GM18858 (cell line): ENCODE data around the gene SPATA32.

Experiments used
- ATAC-seq: cut with Tn5 transposase; IDR thresholded peaks from one replicate; pipeline ENCODE4 v1.9.1; 2021; ENCODE audit not compliant: unreplicated experiment

SPATA32 gene

DNA sequence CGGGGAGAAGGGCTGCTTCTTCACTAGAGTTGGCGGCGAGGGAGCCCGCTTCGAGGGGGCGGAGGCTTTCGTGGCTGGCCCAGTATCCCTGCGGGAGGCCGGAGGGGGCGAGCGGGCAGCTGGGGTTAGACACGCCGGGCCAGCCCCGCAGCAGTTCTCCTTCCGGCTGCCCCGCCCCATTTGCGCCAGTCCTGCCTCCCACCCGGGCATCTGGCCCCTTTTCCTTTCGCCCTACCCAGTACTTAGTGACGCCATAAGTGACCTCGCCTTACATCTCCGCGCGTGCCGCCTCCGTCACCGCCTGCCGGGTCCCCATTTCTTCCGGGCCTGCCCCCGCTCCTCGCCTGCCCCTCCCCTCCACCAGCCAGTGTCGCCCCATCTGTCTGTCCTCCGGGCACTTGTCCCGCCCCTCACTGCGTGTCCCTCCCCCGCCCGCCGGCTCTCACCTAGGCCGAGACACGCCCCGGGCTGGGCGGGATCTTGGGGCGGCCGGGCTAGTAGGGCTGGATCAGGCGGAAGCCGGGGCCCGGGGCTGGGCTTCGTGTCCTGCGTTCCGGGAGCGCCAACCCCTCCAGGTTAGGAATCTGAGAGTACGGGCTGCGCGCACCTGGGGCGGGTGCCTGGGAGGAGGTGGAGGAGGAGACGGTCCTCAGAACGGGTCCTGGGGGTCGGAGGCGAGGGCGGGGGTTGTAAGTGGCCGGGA is 14.3 kb downstream of the SPATA32 start:
- peak; percentile 42 for ATAC-seq

DNA sequence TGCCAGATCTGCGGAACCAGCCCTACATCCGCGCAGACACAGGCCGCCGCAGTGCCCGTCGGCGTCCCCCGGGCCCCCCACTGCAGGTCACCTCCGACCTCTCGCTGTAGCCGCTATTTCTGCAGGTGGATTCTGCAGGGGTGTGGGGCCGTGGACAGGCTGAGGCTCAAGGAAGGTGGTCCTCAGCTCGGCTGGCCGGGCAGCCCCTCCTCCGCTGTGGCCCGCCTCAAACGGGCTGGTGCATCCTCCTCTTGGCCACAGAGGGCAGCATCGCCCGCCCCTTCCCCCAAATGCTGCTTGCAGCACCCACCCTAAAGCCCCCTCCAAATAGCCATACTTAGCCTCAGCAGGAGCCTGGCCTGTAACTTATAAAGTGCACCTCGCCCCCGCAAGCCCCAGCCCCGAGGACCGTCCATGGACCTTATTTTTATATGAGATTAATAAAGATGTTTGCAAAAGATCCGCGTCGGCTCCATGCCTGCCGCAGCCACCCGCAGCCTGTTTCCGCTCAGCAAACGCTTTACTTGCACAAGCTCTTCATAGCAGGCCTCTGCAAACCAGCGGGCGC is 14.9 kb downstream of the SPATA32 start:
- ATAC-seq: no peak

DNA sequence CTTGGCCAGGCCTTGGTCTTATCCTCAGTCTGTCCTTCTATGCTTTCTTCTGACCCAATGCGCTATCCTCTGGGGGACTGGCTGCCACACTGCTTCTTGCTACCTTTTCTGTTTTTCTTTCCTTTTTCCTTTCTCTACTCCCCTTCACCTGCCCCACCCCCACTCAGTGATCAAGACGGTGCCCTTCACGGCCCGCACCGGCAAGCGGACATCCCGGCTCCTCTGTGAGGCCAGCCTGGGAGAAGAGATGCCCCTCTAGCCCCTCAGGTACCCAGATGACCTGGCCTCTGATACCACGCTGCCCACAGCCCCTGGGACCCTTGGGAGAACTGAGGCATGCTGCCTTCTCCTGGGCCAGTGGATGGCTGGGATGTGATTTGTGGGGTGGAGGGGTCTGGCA is 15.6 kb downstream of the SPATA32 start:
- no peak for ATAC-seq

DNA sequence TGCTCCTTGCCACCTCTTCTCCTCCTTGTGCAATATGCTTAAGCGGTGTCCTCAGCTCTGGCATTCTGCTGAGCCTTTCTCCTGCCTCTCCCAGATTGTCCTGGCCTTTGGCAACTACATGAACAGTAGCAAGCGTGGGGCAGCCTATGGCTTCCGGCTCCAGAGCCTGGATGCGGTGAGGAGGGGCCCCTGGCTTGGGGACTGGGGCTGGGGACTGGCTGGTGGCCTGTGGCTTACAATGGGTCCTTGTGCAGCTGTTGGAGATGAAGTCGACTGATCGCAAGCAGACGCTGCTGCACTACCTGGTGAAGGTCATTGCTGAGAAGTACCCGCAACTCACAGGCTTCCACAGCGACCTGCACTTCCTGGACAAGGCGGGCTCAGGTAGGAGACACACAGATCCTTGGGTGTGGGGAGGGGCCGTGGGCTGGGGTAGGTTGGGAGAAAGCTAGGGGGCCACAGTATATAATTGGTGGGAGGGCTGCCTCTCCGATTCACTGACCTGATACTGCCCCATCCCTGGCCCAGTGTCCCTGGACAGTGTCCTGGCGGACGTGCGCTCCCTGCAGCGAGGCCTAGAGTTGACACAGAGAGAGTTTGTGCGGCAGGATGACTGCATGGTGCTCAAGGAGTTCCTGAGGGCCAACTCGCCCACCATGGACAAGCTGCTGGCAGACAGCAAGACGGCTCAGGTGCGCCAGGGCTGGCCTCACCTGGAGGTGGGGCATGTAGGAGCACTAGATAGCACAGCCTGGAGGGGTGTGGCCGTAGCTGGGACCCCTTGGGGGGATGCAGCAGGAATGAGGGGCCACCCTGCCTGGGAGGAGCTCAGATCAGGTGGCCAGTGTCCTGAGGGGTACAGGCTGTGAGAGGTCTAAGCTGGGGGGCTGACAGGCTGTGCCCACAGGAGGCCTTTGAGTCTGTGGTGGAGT is 16.9 kb downstream of the SPATA32 start:
- ATAC-seq: no peak

DNA sequence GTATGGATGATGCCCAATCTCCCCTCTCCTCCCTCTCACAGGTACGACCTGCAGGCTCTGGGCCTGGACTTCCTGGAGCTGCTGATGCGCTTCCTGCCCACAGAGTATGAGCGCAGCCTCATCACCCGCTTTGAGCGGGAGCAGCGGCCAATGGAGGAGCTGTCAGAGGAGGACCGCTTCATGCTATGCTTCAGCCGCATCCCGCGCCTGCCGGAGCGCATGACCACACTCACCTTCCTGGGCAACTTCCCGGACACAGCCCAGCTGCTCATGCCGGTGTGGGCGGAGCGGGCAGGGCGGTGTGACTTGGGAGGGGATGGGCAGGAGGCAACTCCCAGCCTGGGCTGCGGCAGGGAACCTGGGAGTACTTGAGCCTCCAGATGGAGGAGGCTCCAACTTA is 18.1 kb downstream of the SPATA32 start:
- ATAC-seq: no peak

DNA sequence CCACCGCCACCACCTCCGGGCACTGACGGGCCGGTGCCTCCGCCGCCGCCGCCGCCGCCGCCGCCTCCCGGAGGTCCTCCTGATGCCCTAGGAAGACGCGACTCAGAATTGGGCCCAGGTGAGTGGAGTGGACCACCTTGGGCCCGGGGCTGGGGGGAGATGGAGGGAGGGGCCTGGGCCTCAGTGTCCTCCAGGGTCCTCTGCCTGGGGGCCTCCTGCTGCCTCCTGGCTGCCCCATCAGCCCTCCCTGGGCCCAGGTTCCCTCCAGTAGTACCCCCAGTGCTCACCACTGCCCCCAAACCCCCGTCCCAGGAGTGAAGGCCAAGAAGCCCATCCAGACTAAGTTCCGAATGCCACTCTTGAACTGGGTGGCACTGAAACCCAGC is 19.9 kb downstream of the SPATA32 start:
- no peak for ATAC-seq

DNA sequence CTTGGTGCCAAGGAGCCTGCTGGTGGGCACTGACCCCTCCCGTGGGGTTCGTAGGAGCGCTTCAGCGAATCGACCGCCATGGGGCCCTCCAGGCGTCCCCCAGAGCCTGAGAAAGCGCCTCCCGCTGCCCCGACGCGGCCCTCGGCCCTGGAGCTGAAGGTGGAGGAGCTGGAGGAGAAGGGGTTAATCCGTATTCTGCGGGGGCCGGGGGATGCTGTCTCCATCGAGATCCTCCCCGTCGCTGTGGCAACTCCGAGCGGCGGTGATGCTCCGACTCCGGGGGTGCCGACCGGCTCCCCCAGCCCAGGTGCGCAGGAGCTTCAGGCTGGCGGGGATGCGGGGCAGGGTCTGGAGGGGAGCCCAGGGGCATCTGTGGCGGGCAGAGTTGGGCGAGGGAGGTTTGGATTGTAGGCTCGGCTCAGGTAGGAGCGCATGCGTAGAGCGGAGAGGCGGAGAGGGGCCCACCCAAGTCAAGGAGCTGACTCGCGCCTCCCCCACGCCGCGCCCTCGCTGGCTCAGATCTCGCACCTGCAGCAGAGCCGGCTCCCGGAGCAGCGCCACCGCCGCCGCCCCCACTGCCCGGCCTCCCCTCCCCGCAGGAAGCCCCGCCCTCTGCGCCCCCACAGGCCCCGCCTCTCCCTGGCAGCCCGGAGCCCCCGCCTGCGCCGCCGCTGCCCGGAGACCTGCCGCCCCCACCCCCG is 20.4 kb downstream of the SPATA32 start:
- ATAC-seq: no peak

DNA sequence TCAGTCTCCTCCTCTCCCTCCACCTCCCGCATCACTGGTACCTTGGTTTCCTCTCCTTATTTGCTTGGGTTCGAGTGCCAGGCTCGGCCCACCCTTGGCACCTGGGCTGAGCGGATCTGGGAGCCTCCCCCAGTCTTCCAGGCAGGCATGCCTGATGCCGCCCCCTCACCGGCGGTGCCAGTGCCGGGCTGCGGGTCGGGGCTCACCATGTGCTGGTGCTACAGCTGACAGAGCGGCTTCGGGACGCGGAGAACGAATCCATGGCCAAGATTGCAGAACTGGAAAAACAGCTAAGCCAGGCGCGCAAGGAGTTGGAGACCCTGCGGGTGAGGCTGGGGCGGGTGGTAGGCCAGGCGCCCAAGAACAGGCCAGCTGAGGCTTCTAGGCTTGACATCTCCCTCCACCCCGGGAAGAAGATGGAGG is 21.0 kb downstream of the SPATA32 start:
- ATAC-seq: no peak

DNA sequence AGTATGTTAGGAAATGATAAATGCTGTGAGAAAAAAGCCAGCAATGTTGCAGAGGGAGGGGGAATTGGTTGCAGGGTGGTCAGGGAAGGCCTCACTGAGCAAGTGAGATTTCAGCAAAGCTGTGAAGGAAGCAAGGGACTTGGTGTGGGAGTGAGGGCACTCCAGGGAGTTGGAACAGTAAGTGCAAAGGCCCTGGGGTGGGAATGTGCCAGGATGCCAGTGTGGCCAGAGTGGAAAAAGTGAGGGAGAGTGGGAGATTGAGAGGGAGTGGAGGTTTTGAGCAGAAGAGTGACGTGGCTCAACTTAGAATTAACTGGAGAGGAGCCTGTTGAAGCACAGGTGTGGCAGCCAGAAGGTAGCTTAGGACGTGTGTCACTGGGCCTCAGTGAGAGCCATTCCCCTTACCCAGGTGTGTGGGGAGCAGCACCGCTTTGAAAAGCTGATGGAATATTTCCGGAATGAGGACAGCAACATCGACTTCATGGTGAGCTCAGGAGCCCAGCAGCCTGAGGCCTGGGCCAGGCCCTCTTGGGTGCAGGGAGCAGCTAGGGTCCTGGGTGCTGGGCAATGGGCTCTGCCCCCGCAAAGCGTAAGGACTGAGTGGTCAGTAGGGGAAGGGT is 23.6 kb downstream of the SPATA32 start:
- ATAC-seq: no peak

DNA sequence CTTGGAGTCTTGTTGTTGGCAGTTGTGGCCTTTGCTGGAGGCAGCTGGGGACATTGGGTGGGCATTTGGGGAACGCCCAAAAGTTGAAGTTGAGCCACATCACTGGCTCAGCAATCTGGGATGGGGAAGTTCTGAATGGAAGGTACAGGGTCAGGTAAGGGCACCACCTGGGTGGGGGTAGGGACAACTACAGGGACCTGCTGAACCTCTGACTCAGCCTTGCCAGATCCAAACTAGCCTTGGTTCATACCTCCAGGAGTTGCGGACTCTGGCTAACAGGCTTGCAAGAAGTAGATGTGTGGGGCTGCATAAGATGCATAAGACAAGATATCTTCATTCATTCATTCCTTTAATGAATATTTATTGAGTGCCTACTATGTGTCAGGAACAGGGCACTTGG is 24.2 kb downstream of the SPATA32 start:
- no peak for ATAC-seq

DNA sequence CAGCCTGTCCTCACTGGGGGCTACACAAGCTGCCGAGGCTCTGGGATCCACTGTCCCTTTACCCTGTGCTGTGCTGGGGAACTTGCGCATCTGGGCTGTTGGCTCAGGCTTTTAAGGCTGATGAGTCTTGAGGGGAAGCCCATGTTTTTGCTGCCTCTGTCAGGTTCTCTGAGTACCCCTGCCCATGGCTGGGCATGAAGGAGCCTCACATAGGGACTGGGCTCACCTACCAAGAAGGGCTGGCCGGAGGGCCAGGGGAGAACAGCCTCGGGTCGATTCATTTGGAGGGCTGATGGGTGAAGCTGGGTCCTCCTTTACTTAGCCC is 25.6 kb downstream of the SPATA32 start:
- no peak for ATAC-seq

DNA sequence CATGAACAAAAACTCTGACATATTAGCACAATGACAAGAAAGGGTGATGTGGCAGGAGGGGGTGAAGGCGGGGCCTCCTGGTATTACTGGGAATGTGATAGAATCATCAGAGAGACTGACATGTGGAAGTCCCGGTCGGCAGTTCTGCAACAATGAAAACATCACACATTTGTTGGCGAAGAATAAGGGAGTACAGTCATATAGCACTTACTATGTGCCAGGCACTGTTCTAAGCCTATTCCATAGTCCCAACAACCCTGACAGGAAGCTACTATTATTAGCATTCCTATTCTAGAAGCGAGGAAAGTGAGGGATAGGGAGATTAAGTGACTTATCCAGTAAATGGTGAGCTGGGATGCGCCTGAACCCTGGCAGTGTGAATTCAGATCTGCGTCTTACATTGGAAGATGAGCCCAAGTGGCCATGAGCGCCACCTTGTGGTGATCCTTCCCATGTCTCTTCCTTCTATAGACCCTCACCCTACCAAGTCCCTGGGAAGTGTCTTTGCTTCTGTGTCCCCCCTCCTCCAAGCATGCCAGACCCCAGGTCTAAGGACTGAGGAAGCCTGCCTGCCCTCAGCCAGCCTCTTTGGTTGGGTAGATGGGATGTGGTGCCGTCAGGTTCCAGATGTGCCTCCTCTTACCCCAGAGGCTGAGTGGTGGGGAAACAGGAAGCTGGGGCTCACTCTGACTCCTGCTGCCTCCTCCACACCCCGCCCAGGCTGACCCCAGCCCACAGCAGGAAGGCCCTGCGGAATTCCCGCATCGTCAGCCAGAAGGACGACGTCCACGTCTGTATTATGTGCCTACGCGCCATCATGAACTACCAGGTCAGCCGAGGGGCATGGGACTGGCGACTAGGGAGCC is 26.2 kb downstream of the SPATA32 start:
- no peak for ATAC-seq

DNA sequence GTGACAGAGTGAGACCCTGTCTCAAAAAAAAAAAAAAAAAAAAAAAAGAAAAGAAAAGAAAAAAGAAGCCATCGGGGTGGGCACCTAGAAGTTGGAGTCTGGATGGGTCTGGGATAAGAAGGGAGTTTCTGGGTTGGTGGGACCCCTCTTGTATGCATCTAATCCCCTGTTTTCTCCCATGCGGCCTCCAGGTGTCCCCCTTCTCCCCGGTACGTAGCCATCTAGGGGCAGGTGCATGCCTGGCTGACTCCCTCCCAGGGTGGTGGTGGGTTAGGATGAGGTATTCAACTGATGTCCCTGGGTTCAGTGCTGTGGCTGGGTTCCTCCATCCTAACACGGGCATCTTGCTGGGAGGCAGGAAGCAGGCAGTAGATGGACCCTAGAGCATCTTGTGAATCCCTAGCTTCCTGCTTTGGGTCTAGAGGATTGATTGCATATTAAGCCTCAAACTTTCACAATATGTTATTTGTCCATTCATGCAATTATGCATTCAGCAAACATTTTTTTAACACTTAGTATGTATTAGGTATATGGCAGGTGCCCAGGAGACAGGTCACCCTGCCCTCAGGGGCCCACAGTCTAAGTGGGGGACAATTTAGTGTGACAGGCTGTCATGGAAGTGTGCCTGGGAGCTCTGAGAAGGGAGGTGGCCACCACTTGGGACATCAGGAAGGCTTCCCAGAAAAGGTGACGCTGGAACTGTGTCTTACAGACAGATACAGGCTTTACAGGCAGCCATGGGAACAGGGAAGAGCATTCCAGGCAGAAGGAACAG is 27.1 kb downstream of the SPATA32 start:
- ATAC-seq: no peak

DNA sequence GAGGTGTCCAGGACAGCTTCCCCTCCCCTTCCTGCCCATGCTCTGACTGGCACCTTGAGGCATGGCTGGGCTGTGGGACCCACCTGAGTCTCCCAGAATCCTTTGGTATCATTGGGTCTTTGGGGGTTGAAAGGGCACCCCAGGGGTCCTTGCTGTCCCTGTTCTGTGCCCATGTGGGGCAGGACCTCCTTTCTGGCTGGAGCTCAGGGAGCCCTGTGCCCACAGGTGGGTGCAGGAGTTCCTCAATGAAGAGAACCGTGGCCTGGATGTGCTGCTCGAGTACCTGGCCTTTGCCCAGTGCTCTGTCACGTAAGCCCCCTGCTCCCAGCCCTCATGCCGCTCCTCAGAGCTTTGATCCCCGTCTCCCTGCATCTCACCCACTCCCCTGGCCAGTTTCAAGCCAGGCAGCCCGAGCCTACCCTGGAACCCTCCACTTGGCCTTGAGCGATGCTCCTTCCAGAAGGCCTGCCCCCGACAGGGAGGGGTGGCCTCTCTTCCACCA is 28.4 kb downstream of the SPATA32 start:
- ATAC-seq: no peak

DNA sequence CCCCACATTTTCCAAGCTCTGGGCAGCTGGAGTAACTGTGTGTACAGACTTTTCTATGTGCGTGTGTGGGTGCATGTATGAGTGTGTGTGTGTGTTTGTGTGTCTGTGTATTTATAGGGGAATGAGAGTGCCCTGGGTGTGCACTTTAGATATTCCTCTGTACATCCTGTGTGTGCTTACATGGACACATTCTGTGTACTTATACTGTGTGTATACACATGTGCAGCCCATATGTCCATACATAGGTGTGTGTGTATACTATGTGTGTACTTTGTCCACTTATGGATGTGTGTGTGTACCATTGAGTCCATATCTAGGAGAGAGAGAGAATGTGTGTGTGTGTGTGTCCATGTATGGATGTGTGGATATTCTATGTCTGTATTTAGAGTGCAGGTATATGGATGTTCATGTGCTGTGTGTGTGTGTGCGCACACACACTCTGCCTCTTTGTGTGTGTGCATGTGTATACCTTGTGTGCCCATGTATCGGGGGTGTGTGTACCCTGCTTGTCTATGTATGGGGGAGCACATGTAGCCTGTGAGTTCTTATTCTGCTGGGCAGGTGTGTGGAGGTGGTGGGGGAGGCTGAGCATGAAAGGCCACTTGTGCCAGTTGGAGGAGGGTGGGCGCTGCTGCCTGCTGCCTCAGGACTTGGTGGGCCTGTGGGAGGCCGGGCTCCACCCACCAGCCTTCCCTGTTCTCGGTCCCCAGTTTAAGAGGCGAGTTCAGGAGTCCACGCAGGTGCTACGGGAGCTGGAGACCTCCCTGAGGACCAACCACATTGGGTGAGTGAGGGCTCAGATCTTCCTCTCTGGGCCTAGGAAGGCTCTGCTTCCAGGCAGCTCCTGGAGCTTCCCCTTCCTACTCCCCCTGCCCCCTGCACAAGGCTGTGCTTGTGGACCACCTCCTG is 29.1 kb downstream of the SPATA32 start:
- ATAC-seq: no peak

DNA sequence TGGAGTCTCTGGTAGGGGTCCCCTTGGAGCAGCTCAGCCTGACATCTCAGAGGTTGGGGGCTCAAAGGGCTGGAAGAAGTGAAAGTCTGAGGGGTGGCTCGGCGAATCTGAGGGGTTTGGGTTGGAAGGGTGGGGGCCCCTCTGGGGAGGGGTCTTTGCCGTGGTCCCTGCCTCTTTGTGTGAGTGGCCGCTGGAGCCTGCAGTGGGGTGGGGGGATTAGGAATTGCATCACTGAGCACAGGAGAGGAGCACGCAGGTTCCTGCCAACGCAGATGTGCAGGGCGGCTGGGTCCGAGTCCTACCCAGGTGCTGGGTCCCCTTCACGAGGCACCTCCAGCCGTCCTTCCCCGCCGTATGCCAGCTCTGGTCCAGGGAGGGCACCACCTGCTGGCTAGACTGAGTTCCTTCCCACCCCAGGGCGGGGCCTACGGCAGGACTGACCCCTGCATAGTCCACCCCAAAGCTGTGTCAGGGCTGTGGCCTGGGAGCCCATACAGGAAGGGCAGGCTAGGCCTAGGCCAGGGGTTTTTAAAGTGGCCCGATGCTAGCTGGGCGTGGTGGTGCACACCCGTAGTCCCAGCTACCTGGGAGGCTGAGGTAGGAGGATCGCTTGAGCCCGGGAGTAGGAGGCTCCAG is 30.3 kb downstream of the SPATA32 start:
- ATAC-seq: no peak

DNA sequence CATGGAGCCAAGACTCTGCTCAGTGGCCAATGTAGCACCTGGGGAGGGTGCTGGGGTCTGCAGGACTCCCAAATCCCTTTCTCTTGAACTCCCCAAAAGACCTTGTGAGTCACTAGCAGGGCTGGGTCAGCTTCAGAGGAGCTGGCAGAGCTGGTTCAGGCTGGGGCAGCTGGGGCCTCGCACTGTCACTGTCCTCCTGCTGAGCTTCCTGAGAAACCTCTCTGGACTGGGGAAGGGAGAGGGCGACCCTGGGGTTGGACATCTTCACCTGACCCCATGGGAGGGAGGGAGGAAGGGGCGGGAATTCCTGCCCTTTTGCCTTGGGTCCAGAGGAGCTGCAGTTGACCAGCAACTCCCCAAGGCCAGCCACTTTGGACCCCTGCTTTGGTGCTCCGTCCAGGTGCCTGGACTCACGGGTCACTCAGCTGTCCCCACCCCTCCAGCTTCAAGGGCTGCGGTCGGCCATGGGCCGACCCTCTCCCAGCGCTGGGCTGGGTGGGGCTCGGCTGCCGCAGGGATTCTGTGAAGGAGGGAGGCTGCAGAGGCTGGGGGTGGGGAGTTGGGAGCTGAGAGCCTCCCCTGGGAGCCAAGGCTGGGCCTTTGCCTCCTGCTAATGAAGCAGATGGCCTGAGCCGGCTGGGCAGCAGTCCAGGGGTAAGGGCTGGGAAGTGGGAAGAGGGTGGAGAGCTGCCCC is 31.0 kb downstream of the SPATA32 start:
- no peak for ATAC-seq
